A673 (cell line): Measurements from ENCODE around the gene GPR22. TPM values are rescaled to one million over a fixed set of nuclear protein-coding genes. Genes with fewer than 3 reads are reported as not detected.

Experiments used
- BruUV-seq: library from RNA; stranded (reverse); fragments of 400-500 nt; replicated peaks from 2 replicates; lab custom pipeline; 2021; lab: Mats Ljungman, UMichigan
- CTCF ChIA-PET: fragments of 300-600 bp; sonication (Branson Sonifier 250); formaldehyde crosslinking; loops from one replicate; lab custom pipeline; 2022; ENCODE audit warnings: antibody characterized with exemption; lab: Charles Lee
- POLR2A ChIA-PET: fragments of 300-600 bp; sonication (Branson Sonifier 250); formaldehyde crosslinking; loops from one replicate; lab custom pipeline; 2022; ENCODE audit warnings: antibody characterized with exemption; ENCODE audit not compliant: low non-redundant PET; lab: Charles Lee
- DNase-seq: peaks from one replicate; pipeline ENCODE4 v3.0.0-alpha.2; 2015; ENCODE audit warnings: low spot score
- H3K27ac ChIP-seq: fragments of 200-600 bp; sonication (generic); 2 replicates; pipeline ENCODE4 v1.5.1; 2016; ENCODE audit warnings: mixed run types, low read depth, mild to moderate bottlenecking, mixed read lengths, antibody characterized with exemption, low read length; ENCODE audit not compliant: poor library complexity, severe bottlenecking
- H3K27me3 ChIP-seq: fragments of 200-600 bp; sonication (generic); replicated peaks from 2 replicates; pipeline ENCODE4 v1.6.1; 2017; ENCODE audit warnings: mixed run types, low read depth, mild to moderate bottlenecking, mixed read lengths, antibody characterized with exemption, low read length; ENCODE audit not compliant: insufficient read depth, poor library complexity
- H3K36me3 ChIP-seq: fragments of 200-600 bp; sonication (generic); 2 replicates; pipeline ENCODE4 v1.6.1; 2016; ENCODE audit warnings: mixed run types, mild to moderate bottlenecking, mixed read lengths, antibody characterized with exemption, low read length; ENCODE audit not compliant: insufficient read depth, poor library complexity, severe bottlenecking
- H3K4me1 ChIP-seq: fragments of 200-600 bp; sonication (generic); 2 replicates; pipeline ENCODE4 v1.6.1; 2017; ENCODE audit warnings: mixed run types, mild to moderate bottlenecking, mixed read lengths, antibody characterized with exemption, low read length; ENCODE audit not compliant: insufficient read depth, poor library complexity, severe bottlenecking
- H3K4me3 ChIP-seq: fragments of 200-600 bp; sonication (generic); 2 replicates; pipeline ENCODE4 v1.5.1; 2016; ENCODE audit warnings: low read depth, mixed run types, mild to moderate bottlenecking, mixed read lengths, low read length; ENCODE audit not compliant: poor library complexity, severe bottlenecking
- H3K9me3 ChIP-seq: fragments of 200-600 bp; sonication (generic); 2 replicates; pipeline ENCODE4 v1.6.1; 2016; ENCODE audit warnings: mixed run types, low read depth, mild to moderate bottlenecking, mixed read lengths, antibody characterized with exemption, low read length; ENCODE audit not compliant: poor library complexity, severe bottlenecking
- EZH2 ChIP-seq: fragments of 200-600 bp; sonication (generic); IDR thresholded peaks from 2 replicates; pipeline ENCODE4 v1.6.1; 2017; ENCODE audit warnings: borderline replicate concordance, low read depth, mild to moderate bottlenecking, mixed read lengths, antibody characterized with exemption, low read length; ENCODE audit not compliant: poor library complexity, severe bottlenecking
- intact Hi-C: fragments of 100-400 bp; cut with micrococcal nuclease; formaldehyde crosslinking; loops from one replicate; pipeline ENCODE4 v1.10.0; 2022; ENCODE audit not compliant: unreplicated experiment
- total RNA-seq: library from RNA; stranded (reverse); gene quantifications from 2 replicates; pipeline ENCODE4 v1.2.3, GENCODE V29; 2021
- TF ChIP-seq, protein P1 (sequence below): fragments of 300-800, 200-600 bp; sonication (generic); conservative IDR thresholded peaks from 2 replicates; pipeline ENCODE4 v1.5.1; 2017; ENCODE audit warnings: low read depth, mild to moderate bottlenecking, antibody characterized with exemption, low read length, moderate library complexity, mixed read lengths

GPR22 gene
- total RNA-seq, 1 experiment from 2014 or later: not detected

DNA sequence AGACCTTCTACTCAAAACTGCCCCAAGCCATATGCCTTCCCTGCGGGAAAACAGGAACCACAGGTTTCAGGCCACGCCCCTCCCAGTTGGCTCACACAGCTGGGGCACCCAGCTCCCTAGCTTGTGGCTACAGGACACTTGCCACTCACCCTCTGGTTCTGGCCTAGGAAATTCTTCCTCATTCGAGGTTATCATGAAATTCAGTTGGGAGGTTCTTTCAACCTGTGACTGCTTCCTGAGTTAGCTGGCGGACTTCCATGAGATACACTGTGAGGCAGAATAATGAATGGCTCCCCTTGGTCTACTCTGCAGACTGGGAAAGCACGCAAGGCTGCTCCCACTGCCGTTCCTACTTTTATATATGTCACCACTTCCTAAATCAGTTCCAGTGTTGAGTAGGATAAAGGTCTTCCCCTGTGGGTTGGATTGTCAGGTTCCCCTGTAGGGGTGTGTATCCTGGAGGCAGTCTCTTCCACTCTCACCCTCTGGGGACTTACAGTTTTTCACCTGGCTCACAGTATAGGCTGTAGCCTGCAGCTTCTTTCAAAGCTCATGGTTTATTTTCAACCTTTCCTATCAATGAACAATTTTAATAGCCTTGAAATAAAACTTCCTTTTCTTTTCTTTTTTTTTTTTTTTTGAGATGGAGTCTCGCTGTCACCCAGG, 37.0 kb downstream of the GPR22 start:
- no peak for DNase-seq
- ChIA-PET POLR2A (no interaction called here), CTCF (no interaction called here)
- no peaks in the 10 kb centered on the region for H3K9me3 ChIP-seq
- intact Hi-C loops: no loop called here
- TF ChIP-seq, protein P1, sequence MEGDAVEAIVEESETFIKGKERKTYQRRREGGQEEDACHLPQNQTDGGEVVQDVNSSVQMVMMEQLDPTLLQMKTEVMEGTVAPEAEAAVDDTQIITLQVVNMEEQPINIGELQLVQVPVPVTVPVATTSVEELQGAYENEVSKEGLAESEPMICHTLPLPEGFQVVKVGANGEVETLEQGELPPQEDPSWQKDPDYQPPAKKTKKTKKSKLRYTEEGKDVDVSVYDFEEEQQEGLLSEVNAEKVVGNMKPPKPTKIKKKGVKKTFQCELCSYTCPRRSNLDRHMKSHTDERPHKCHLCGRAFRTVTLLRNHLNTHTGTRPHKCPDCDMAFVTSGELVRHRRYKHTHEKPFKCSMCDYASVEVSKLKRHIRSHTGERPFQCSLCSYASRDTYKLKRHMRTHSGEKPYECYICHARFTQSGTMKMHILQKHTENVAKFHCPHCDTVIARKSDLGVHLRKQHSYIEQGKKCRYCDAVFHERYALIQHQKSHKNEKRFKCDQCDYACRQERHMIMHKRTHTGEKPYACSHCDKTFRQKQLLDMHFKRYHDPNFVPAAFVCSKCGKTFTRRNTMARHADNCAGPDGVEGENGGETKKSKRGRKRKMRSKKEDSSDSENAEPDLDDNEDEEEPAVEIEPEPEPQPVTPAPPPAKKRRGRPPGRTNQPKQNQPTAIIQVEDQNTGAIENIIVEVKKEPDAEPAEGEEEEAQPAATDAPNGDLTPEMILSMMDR: no peak
- TF ChIP-seq EZH2: no peak
- no peak overlapping the region for H3K4me3 ChIP-seq
- no peaks in the 10 kb centered on the region for H3K4me1 ChIP-seq
- no peak overlapping the region for H3K27ac ChIP-seq
- no peaks in the 10 kb centered on the region for H3K27me3 ChIP-seq
- no peaks in the 10 kb centered on the region for H3K36me3 ChIP-seq
- no TSS peak for BruUV-seq

Other genes starting within 250 kb of the GPR22 start
- 32.2 and 34.1 TPM in 2 replicates for gene COG5, start 93.9 kb downstream of the GPR22 start, total RNA-seq
- 12.6 and 14.4 TPM in 2 replicates for gene DUS4L, start 93.9 kb downstream of the GPR22 start, total RNA-seq
- 30.3 and 32.0 TPM in 2 replicates for gene BCAP29, start 110.2 kb downstream of the GPR22 start, total RNA-seq
- gene SLC26A4, start 190.8 kb downstream of the GPR22 start, total RNA-seq: 0.33 TPM in 1 of 2 replicates, not detected in the other